GM12872 (cell line): Measurements from ENCODE around the gene ALDH1L2.

ENCODE experiments used
- CTCF ChIP-seq: IDR thresholded peaks from 3 replicates; pipeline ENCODE4 v1.5.1; 2011; ENCODE audit warnings: low read depth, mild to moderate bottlenecking, low read length, moderate library complexity; ENCODE audit not compliant: insufficient read depth

ALDH1L2 gene

GRCh38 chr12:105078712-105079570, 5.3 kb downstream of the ALDH1L2 start:
- TF ChIP-seq CTCF, result no peak

- no peak for TF ChIP-seq CTCF
These were observed 6.8 kb downstream of the ALDH1L2 start for GRCh38 chr12:105077435-105077834.

GRCh38 chr12:105076913-105077312, 7.3 kb downstream of the ALDH1L2 start:
- TF ChIP-seq CTCF, result no peak

GRCh38 chr12:105076098-105076497, 8.2 kb downstream of the ALDH1L2 start:
- no peak for TF ChIP-seq CTCF

- no peak for TF ChIP-seq CTCF
These were observed 11.3 kb downstream of the ALDH1L2 start for GRCh38 chr12:105072888-105073488.

- TF ChIP-seq CTCF, result no peak
These were observed 12.3 kb downstream of the ALDH1L2 start for GRCh38 chr12:105071981-105072380.

- no peak for TF ChIP-seq CTCF
These were observed 14.1 kb downstream of the ALDH1L2 start for GRCh38 chr12:105069936-105070702.
